SU-DHL-6 (cell line): ENCODE data around the gene USP8.

ENCODE experiments used
- EZH2phosphoT487 ChIP-seq: fragments of 200-600 bp; sonication (generic), shearing (Covaris generic); conservative IDR thresholded peaks from 2 replicates; pipeline ENCODE4 v1.6.1; 2018; ENCODE audit warnings: mild to moderate bottlenecking, antibody characterized with exemption, low read length, moderate library complexity, mixed read lengths
- TF ChIP-seq, protein P1 (sequence below): fragments of 200-600 bp; sonication (generic); IDR thresholded peaks from one replicate; pipeline ENCODE4 v1.5.1; 2017; ENCODE audit warnings: antibody characterized with exemption, mild to moderate bottlenecking, low read length, moderate library complexity; ENCODE audit not compliant: insufficient read depth, poor library complexity, severe bottlenecking

DNA sequence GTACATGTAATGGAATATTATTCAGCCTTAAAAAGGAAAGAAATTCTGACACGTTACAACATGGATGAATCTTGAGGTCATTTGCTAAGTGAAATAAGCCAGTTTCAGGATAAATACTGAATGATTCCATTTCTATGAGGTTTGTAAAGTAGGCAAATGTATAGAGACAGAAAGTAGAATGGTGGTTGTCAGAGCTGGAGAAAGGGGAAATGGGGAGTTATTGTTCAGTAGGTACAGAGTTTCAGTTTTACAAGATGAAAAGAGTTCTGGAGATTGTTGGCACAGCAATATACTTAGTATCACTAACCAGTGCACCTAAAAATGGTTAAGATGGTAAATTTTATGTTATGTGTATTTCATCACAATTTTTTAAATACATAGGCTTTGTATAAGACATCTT lies 60.6 kb downstream of the USP8 start:
- TF ChIP-seq, protein P1, sequence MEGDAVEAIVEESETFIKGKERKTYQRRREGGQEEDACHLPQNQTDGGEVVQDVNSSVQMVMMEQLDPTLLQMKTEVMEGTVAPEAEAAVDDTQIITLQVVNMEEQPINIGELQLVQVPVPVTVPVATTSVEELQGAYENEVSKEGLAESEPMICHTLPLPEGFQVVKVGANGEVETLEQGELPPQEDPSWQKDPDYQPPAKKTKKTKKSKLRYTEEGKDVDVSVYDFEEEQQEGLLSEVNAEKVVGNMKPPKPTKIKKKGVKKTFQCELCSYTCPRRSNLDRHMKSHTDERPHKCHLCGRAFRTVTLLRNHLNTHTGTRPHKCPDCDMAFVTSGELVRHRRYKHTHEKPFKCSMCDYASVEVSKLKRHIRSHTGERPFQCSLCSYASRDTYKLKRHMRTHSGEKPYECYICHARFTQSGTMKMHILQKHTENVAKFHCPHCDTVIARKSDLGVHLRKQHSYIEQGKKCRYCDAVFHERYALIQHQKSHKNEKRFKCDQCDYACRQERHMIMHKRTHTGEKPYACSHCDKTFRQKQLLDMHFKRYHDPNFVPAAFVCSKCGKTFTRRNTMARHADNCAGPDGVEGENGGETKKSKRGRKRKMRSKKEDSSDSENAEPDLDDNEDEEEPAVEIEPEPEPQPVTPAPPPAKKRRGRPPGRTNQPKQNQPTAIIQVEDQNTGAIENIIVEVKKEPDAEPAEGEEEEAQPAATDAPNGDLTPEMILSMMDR, result no peak
- no peak for TF ChIP-seq EZH2phosphoT487
